H1 (cell line): ENCODE data around the gene BTBD1.

Source experiments
- EGR1 ChIP-seq: IDR thresholded peaks from 2 replicates; pipeline ENCODE4 v1.6.1; 2011; ENCODE audit warnings: low read depth, low read length, borderline replicate concordance
- EZH2 ChIP-seq: fragments of 200-600 bp; sonication (generic); IDR thresholded peaks from 2 replicates; pipeline ENCODE4 v1.7.1; 2012; ENCODE audit warnings: low read depth, mild to moderate bottlenecking, moderate library complexity, low read length, inconsistent platforms; ENCODE audit not compliant: severe bottlenecking
- HDAC2 ChIP-seq, 2 experiments: fragments of 300-600 bp in 1 of 2; sonication (generic) in 1 of 2; IDR thresholded peaks; 2 replicates each; pipeline ENCODE4 v1.6.1; 2011 to 2012; ENCODE audit warnings: low read depth in 2 of 2, low read length in 2 of 2, mild to moderate bottlenecking in 2 of 2, moderate library complexity in 2 of 2, borderline replicate concordance in 1 of 2, inconsistent platforms in 1 of 2
- MAFK ChIP-seq: IDR thresholded peaks from 2 replicates; pipeline ENCODE4 v1.6.1; 2012; ENCODE audit warnings: low read depth, mild to moderate bottlenecking, improper control_type of control experiment, low read length
- SP1 ChIP-seq: IDR thresholded peaks from 2 replicates; pipeline ENCODE4 v1.6.1; 2011; ENCODE audit warnings: low read depth, low read length
- USF2 ChIP-seq: IDR thresholded peaks from 2 replicates; pipeline ENCODE4 v1.6.1; 2011; ENCODE audit warnings: low read length, improper control_type of control experiment
- TF ChIP-seq, protein P1 (sequence below), 3 experiments: IDR thresholded peaks; 1 replicate in 2 of 3; 2 replicates in 1 of 3; pipeline versions ENCODE4 v1.5.1 to v1.6.1; 2011; ENCODE audit warnings: low read length in 3 of 3, mild to moderate bottlenecking in 3 of 3, inconsistent platforms in 2 of 3, low read depth in 1 of 3, moderate library complexity in 1 of 3; ENCODE audit not compliant: insufficient read depth in 1 of 3; ENCODE audit errors: control extremely low read depth in 1 of 3

- TF ChIP-seq EZH2 (no peak), SP1 (no peak), MAFK (no peak), USF2 (no peak), EGR1 (no peak), HDAC2 (IDR thresholded peaks at IDR 0.05; ENCODE audit: borderline replicate concordance in 1 of 2, low read depth in 2 of 2, low read length in 2 of 2) (no peak)
- TF ChIP-seq, protein P1, sequence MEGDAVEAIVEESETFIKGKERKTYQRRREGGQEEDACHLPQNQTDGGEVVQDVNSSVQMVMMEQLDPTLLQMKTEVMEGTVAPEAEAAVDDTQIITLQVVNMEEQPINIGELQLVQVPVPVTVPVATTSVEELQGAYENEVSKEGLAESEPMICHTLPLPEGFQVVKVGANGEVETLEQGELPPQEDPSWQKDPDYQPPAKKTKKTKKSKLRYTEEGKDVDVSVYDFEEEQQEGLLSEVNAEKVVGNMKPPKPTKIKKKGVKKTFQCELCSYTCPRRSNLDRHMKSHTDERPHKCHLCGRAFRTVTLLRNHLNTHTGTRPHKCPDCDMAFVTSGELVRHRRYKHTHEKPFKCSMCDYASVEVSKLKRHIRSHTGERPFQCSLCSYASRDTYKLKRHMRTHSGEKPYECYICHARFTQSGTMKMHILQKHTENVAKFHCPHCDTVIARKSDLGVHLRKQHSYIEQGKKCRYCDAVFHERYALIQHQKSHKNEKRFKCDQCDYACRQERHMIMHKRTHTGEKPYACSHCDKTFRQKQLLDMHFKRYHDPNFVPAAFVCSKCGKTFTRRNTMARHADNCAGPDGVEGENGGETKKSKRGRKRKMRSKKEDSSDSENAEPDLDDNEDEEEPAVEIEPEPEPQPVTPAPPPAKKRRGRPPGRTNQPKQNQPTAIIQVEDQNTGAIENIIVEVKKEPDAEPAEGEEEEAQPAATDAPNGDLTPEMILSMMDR (IDR thresholded peaks at IDR 0.05; ENCODE audit: control extremely low read depth in 1 of 3, insufficient read depth in 1 of 3, low read depth in 1 of 3, low read length in 3 of 3) = no peak
These were observed 54.4 kb downstream of the BTBD1 start for GRCh38 chr15:83012636-83013035.
